ENCODE results near the gene LGALS8. TPM values are rescaled to one million over a fixed set of nuclear protein-coding genes. Genes with fewer than 3 reads are reported as not detected.
A peak's percentile ranks its signal among the peaks of the same experiment; 100 is the strongest.

The LGALS8 gene
- total RNA-seq, 1 donor from 2014 or later = 72.3 TPM

GRCh38 chr1:236489710-236490377, 33.9 kb upstream of the LGALS8 start:
- intact Hi-C loops (cut with DNase I) = no loop called here
- H3K27ac ChIP-seq = no peak overlapping the region
- ATAC-seq (peak; percentile 53 to 77), DNase-seq (no peak)
- H3K27me3 ChIP-seq (ENCODE audit: low read depth) = no peaks in the 10 kb centered on the region
- peak; percentile 59 for TF ChIP-seq CTCF (IDR thresholded peaks at IDR 0.05)
- no peaks in the 10 kb centered on the region for H3K4me1 ChIP-seq
- no peaks in the 10 kb centered on the region for H3K36me3 ChIP-seq
- H3K4me3 ChIP-seq = peak overlapping the region; percentile 12
- no peaks in the 10 kb centered on the region for H3K9me3 ChIP-seq

- intact Hi-C loops (cut with DNase I) = no loop called here
- DNase-seq = no peak
- H3K36me3 ChIP-seq = no peaks in the 10 kb centered on the region
- H3K9me3 ChIP-seq = no peaks in the 10 kb centered on the region
- H3K27me3 ChIP-seq (ENCODE audit: low read depth) = no peaks in the 10 kb centered on the region
- no peak overlapping the region for H3K27ac ChIP-seq
- TF ChIP-seq CTCF (IDR thresholded peaks at IDR 0.05) = no peak
- H3K4me1 ChIP-seq = no peaks in the 10 kb centered on the region
- ATAC-seq = no peak
- H3K4me3 ChIP-seq = no peak overlapping the region
These were observed 32.2 kb upstream of the LGALS8 start for GRCh38 chr1:236491469-236492136.

GRCh38 chr1:236492378-236492777, 31.4 kb upstream of the LGALS8 start:
- Histone ChIP-seq H3K27ac (no peak overlapping the region), H3K4me1 (no peaks in the 10 kb centered on the region), H3K27me3 (ENCODE audit: low read depth) (no peaks in the 10 kb centered on the region), H3K4me3 (no peak overlapping the region), H3K36me3 (no peaks in the 10 kb centered on the region), H3K9me3 (no peaks in the 10 kb centered on the region)
- intact Hi-C loops (cut with DNase I) = no loop called here
- no peak for ATAC-seq
- TF ChIP-seq CTCF (IDR thresholded peaks at IDR 0.05) = no peak
- DNase-seq = no peak

- no peak for TF ChIP-seq CTCF (IDR thresholded peaks at IDR 0.05)
- intact Hi-C loops (cut with DNase I) = no loop called here
- Histone ChIP-seq H3K4me1 (no peaks in the 10 kb centered on the region), H3K9me3 (no peaks in the 10 kb centered on the region), H3K27ac (no peak overlapping the region), H3K4me3 (no peak overlapping the region), H3K36me3 (no peaks in the 10 kb centered on the region), H3K27me3 (ENCODE audit: low read depth) (no peaks in the 10 kb centered on the region)
- ATAC-seq = no peak
- no peak for DNase-seq
These were observed 29.7 kb upstream of the LGALS8 start for GRCh38 chr1:236494082-236494481.

GRCh38 chr1:236494586-236495466, 29.0 kb upstream of the LGALS8 start:
- no peak overlapping the region for H3K4me3 ChIP-seq
- no peak for TF ChIP-seq CTCF (IDR thresholded peaks at IDR 0.05)
- DNase-seq (no peak), ATAC-seq (no peak)
- no peaks in the 10 kb centered on the region for H3K27me3 ChIP-seq (ENCODE audit: low read depth)
- H3K27ac ChIP-seq = no peak overlapping the region
- H3K36me3 ChIP-seq = no peaks in the 10 kb centered on the region
- no peaks in the 10 kb centered on the region for H3K4me1 ChIP-seq
- intact Hi-C loops (cut with DNase I) = no loop called here
- no peaks in the 10 kb centered on the region for H3K9me3 ChIP-seq
